Mononuclear cell (primary cell): Measurements from ENCODE around the gene ADAMTS2. TPM values are rescaled to one million over a fixed set of nuclear protein-coding genes. Genes with fewer than 3 reads are reported as not detected.

ENCODE experiments used
- H3K27me3 ChIP-seq: 2 replicates; pipeline ENCODE4 v1.6.0; 2011; ENCODE audit warnings: low read length, control low read depth; ENCODE audit not compliant: insufficient read depth
- H3K4me1 ChIP-seq: 2 replicates; pipeline ENCODE4 v1.5.1; 2011; ENCODE audit warnings: mild to moderate bottlenecking, low read length, control low read depth; ENCODE audit not compliant: insufficient read depth
- H3K4me3 ChIP-seq: 2 replicates; pipeline ENCODE4 v1.5.1; 2011; ENCODE audit warnings: mild to moderate bottlenecking, low read length, moderate library complexity
- H3K9me3 ChIP-seq: 2 replicates; pipeline ENCODE4 v1.5.1; 2011; ENCODE audit warnings: low read depth, mild to moderate bottlenecking, control low read depth, low read length
- total RNA-seq: library from RNA; depleted of rRNA; stranded (reverse); fragments of >200 nt; gene quantifications from one replicate; pipeline ENCODE4 v1.2.3, GENCODE V29; 2012

Gene ADAMTS2
- total RNA-seq, 1 donor = 0.21 TPM

GRCh38 chr5:179154991-179155955, 190.0 kb downstream of the ADAMTS2 start:
- Histone ChIP-seq H3K9me3 (no peaks in the 10 kb centered on the region), H3K27me3 (no peaks in the 10 kb centered on the region), H3K4me3 (no peak overlapping the region), H3K4me1 (no peaks in the 10 kb centered on the region)

GRCh38 chr5:179154346-179154990, 190.8 kb downstream of the ADAMTS2 start:
- Histone ChIP-seq H3K27me3 (no peaks in the 10 kb centered on the region), H3K4me1 (no peaks in the 10 kb centered on the region), H3K9me3 (no peaks in the 10 kb centered on the region), H3K4me3 (no peak overlapping the region)

GRCh38 chr5:179153921-179154345, 191.3 kb downstream of the ADAMTS2 start:
- Histone ChIP-seq H3K27me3 (no peaks in the 10 kb centered on the region), H3K9me3 (no peaks in the 10 kb centered on the region), H3K4me3 (no peak overlapping the region), H3K4me1 (no peaks in the 10 kb centered on the region)

- no peaks in the 10 kb centered on the region for H3K9me3 ChIP-seq
- no peaks in the 10 kb centered on the region for H3K4me1 ChIP-seq
- H3K4me3 ChIP-seq = no peak overlapping the region
- no peaks in the 10 kb centered on the region for H3K27me3 ChIP-seq
Measured at GRCh38 chr5:179153341-179153901, 191.8 kb downstream of the ADAMTS2 start.

GRCh38 chr5:179152941-179153340, 192.3 kb downstream of the ADAMTS2 start:
- Histone ChIP-seq H3K4me1 (no peaks in the 10 kb centered on the region), H3K27me3 (no peaks in the 10 kb centered on the region), H3K4me3 (no peak overlapping the region)

GRCh38 chr5:179152144-179152895, 192.9 kb downstream of the ADAMTS2 start:
- H3K4me1 ChIP-seq = no peaks in the 10 kb centered on the region
- H3K27me3 ChIP-seq = no peaks in the 10 kb centered on the region
- no peaks in the 10 kb centered on the region for H3K9me3 ChIP-seq
- H3K4me3 ChIP-seq = no peak overlapping the region

More at GRCh38 chr5:179152941-179153340, 192.3 kb downstream of the ADAMTS2 start:
- H3K9me3 ChIP-seq = no peaks in the 10 kb centered on the region

- H3K27me3 ChIP-seq = no peaks in the 10 kb centered on the region
- no peaks in the 10 kb centered on the region for H3K9me3 ChIP-seq
- no peaks in the 10 kb centered on the region for H3K4me1 ChIP-seq
- H3K4me3 ChIP-seq = no peak overlapping the region
Measured at GRCh38 chr5:179151286-179152118, 193.8 kb downstream of the ADAMTS2 start.

GRCh38 chr5:179150011-179150410, 195.2 kb downstream of the ADAMTS2 start:
- no peak overlapping the region for H3K4me3 ChIP-seq
- no peaks in the 10 kb centered on the region for H3K4me1 ChIP-seq
- no peaks in the 10 kb centered on the region for H3K9me3 ChIP-seq
- H3K27me3 ChIP-seq = no peaks in the 10 kb centered on the region

- Histone ChIP-seq H3K27me3 (no peaks in the 10 kb centered on the region), H3K9me3 (no peaks in the 10 kb centered on the region), H3K4me3 (no peak overlapping the region), H3K4me1 (no peaks in the 10 kb centered on the region)
Measured at GRCh38 chr5:179149278-179149677, 196.0 kb downstream of the ADAMTS2 start.

GRCh38 chr5:179148703-179149170, 196.5 kb downstream of the ADAMTS2 start:
- no peaks in the 10 kb centered on the region for H3K9me3 ChIP-seq
- no peak overlapping the region for H3K4me3 ChIP-seq
- no peaks in the 10 kb centered on the region for H3K4me1 ChIP-seq
- H3K27me3 ChIP-seq = no peaks in the 10 kb centered on the region

GRCh38 chr5:179147991-179148702, 197.1 kb downstream of the ADAMTS2 start:
- Histone ChIP-seq H3K27me3 (no peaks in the 10 kb centered on the region), H3K4me3 (no peak overlapping the region), H3K4me1 (no peaks in the 10 kb centered on the region), H3K9me3 (no peaks in the 10 kb centered on the region)

- Histone ChIP-seq H3K4me1 (no peaks in the 10 kb centered on the region), H3K27me3 (no peaks in the 10 kb centered on the region), H3K9me3 (no peaks in the 10 kb centered on the region), H3K4me3 (no peak overlapping the region)
Measured at GRCh38 chr5:179146277-179146676, 199.0 kb downstream of the ADAMTS2 start.

GRCh38 chr5:179143446-179143845, 201.8 kb downstream of the ADAMTS2 start:
- Histone ChIP-seq H3K4me3 (no peak overlapping the region), H3K4me1 (no peaks in the 10 kb centered on the region), H3K9me3 (no peaks in the 10 kb centered on the region)

More at GRCh38 chr5:179143446-179143845, 201.8 kb downstream of the ADAMTS2 start:
- H3K27me3 ChIP-seq = no peaks in the 10 kb centered on the region
